NCI-H1092 treated with DMSO at 0.1 percent for 48 hours (cell line): ENCODE measurements around the gene CACTIN.

Source experiments
- DNase-seq: peaks from one replicate; lab custom pipeline; 2025; lab: John Stamatoyannopoulos, UW

Gene CACTIN

GRCh38 chr19:3565139-3565538, 61.5 kb downstream of the CACTIN start:
- DNase-seq: no peak

GRCh38 chr19:3563709-3564524, 62.7 kb downstream of the CACTIN start:
- no peak for DNase-seq
